GM06990 (cell line): ENCODE data around the gene SPDYE4.

Source experiments
- DNase-seq: peaks from one replicate; pipeline ENCODE4 v3.0.0-alpha.2; 2011; ENCODE audit not compliant: insufficient read length; ENCODE audit errors: extremely low read depth
- H3K27me3 ChIP-seq: replicated peaks from 2 replicates; pipeline ENCODE4 v1.6.0; 2011; ENCODE audit warnings: low read length; ENCODE audit not compliant: control insufficient read depth, insufficient read depth
- H3K36me3 ChIP-seq: 2 replicates; pipeline ENCODE4 v1.5.1; 2011; ENCODE audit warnings: low read length; ENCODE audit not compliant: control insufficient read depth, insufficient read depth
- H3K4me3 ChIP-seq: replicated peaks from 2 replicates; pipeline ENCODE4 v1.5.1; 2011; ENCODE audit warnings: low read depth, mild to moderate bottlenecking, control low read depth, low read length
- CTCF ChIP-seq: IDR thresholded peaks from 2 replicates; pipeline ENCODE4 v1.5.1; 2011; ENCODE audit warnings: low read length, control low read depth, mild to moderate bottlenecking, inconsistent platforms; ENCODE audit not compliant: insufficient read depth, poor library complexity, severe bottlenecking

Gene SPDYE4

GRCh38 chr17:8801135-8801840 lies 42.9 kb upstream of the SPDYE4 start:
- TF ChIP-seq CTCF, result no peak

DNA sequence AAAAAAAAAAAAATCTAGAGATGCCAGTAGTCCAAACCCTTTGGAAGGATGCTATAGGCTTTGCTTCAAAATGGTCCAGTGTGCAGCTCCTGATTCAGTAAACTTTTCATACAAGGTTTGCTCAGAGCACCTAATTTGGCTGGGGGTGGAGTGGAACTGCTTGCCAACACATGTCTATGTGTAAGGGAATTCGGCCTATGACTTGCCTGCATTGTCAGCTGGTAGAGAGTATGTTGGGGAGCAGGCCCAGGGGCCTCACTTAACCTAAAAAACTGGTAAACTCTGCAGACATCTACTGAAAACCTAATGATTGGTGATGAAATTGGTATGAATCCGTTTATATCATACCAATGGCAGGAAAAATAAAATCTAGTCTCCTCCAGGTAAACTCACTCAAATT lies 42.3 kb upstream of the SPDYE4 start:
- Histone ChIP-seq H3K36me3 (peaks cover 44% of the 10 kb centered on the region), H3K27me3 (no peaks in the 10 kb centered on the region), H3K4me3 (no peak overlapping the region)
- TF ChIP-seq CTCF, result no peak
- DNase-seq, result no peak

More at GRCh38 chr17:8801135-8801840, 42.9 kb upstream of the SPDYE4 start:
- H3K27me3 ChIP-seq, result no peaks in the 10 kb centered on the region
- DNase-seq, result no peak
- H3K36me3 ChIP-seq, result peaks cover 44% of the 10 kb centered on the region
- no peak overlapping the region for H3K4me3 ChIP-seq

GRCh38 chr17:8799570-8800212 lies 41.3 kb upstream of the SPDYE4 start:
- peaks cover 41% of the 10 kb centered on the region for H3K36me3 ChIP-seq
- no peak for DNase-seq
- H3K27me3 ChIP-seq, result no peaks in the 10 kb centered on the region
- TF ChIP-seq CTCF, result no peak
- no peak overlapping the region for H3K4me3 ChIP-seq

DNA sequence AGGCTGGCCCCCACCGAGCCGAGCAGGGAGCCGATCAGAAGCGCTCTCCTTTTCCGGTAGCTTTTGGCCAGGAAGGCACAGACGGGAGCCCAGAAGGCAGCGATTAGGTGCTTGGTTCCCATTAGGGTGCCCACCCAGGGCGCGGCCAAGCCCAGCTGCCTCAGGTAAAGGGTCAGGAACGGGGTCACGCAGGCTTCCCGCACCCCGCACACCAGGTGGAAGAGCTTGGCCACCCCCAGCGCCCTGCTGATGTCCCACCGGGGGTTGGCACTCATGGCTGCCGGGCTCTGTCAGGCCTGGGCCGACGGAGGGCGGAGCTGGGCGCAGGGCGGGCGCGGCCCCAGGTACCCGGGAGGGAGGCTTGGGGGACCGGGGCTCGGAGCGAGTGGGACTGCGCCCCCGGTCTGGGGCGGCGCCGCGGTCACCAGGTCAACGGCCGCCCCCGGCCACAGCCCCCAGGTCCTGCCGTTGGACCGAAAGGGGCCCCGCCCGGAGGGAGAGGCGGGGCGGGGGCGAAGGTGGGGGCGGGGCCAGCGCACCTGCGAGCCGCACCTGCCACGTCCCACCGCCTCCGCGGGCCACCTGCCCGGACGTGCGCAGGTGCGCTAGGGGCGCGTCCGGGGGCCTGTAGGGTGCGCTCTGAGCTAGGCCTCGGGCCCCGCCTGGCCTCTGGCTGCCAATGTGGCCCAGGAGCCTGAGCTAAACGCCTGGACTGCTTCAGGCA lies 40.7 kb upstream of the SPDYE4 start, which contains the start of gene MFSD6L:
TSS of gene MFSD6L (minus strand) at position 520 of the 724 bp plus-strand sequence. CDS start at position 275, 245 bp downstream.
- Histone ChIP-seq H3K4me3 (no peak within 1 kb of the TSS), H3K27me3 (no peaks in the 10 kb centered on the region), H3K36me3 (peaks cover 37% of the 10 kb centered on the region)
- DNase-seq, result no peak
- TF ChIP-seq CTCF, result no peak

DNA sequence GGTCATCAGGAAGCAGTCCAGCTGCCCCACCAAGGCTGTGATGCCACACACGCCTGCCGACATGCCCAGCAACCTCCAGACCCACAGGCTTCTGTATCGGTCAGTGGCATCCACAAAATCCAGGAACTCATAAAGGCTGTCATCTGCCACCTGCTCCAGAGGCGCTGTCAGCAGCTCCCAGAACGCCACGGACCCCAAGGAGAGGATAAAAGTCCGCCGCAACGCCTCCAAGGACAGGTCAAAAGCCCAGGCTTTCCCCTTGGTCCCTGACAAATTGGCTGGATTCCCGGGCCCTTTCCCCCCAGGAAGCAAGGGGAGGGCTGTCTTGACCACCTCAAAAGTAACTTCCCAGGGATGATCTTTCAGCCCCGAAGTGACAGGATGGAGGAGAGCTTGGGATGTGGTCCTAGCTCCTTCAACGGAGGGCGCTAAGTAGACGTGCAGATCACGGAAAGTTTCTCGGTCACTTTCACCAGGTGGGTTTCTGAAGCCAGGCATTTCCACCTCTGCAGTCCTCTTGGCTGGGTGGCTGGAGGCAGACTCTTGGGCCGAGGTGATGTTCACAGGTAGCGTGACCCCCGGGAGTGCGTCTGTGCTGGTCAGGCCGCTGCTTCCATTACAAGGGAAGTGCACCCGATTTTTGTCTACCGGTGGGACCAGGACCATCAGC lies 40.0 kb upstream of the SPDYE4 start:
- Histone ChIP-seq H3K36me3 (peaks cover 31% of the 10 kb centered on the region), H3K4me3 (no peak overlapping the region), H3K27me3 (no peaks in the 10 kb centered on the region)
- no peak for DNase-seq
- no peak for TF ChIP-seq CTCF
